MCF 10A (cell line): ENCODE data around the gene KIF1A. TPM values are rescaled to one million over a fixed set of nuclear protein-coding genes. Genes with fewer than 3 reads are reported as not detected.

Experiments used
- BruUV-seq: library from RNA; stranded (reverse); fragments of 400-500 nt; replicated peaks from 2 replicates; lab custom pipeline; 2021; lab: Mats Ljungman, UMichigan
- CTCF ChIA-PET: fragments of 300-600 bp; sonication (Branson Sonifier 250); formaldehyde crosslinking; extraction: SDS; loops from one replicate; lab custom pipeline; 2021; ENCODE audit warnings: antibody characterized with exemption, inconsistent platforms; lab: Yijun Ruan, JAX
- POLR2A ChIA-PET: fragments of 300-600, 350-650 bp; sonication (Branson Sonifier 250); formaldehyde crosslinking; extraction: SDS; loops from one replicate; lab custom pipeline; 2020; ENCODE audit warnings: antibody characterized with exemption, inconsistent platforms; lab: Yijun Ruan, JAX
- DNase-seq: peaks from one replicate; pipeline ENCODE4 v3.0.0-alpha.2; 2018; ENCODE audit not compliant: unreplicated experiment
- H3K27ac Mint-ChIP-seq: one replicate; pipeline ENCODE4 v1.8.0; 2022; ENCODE audit warnings: mild to moderate bottlenecking, low read depth, mixed read lengths; ENCODE audit not compliant: unreplicated experiment
- H3K27me3 Mint-ChIP-seq: one replicate; pipeline ENCODE4 v1.8.0; 2022; ENCODE audit warnings: mixed read lengths; ENCODE audit not compliant: insufficient read depth, unreplicated experiment
- H3K36me3 Mint-ChIP-seq: one replicate; pipeline ENCODE4 v1.8.0; 2022; ENCODE audit warnings: mild to moderate bottlenecking, moderate library complexity, mixed read lengths; ENCODE audit not compliant: insufficient read depth, unreplicated experiment
- H3K4me1 Mint-ChIP-seq: one replicate; pipeline ENCODE4 v1.8.0; 2022; ENCODE audit warnings: mixed read lengths; ENCODE audit not compliant: insufficient read depth, unreplicated experiment
- H3K4me3 Mint-ChIP-seq: one replicate; pipeline ENCODE4 v1.8.0; 2022; ENCODE audit warnings: mild to moderate bottlenecking, moderate library complexity, mixed read lengths; ENCODE audit not compliant: unreplicated experiment
- H3K9me3 Mint-ChIP-seq: one replicate; pipeline ENCODE4 v1.8.0; 2022; ENCODE audit warnings: mixed read lengths; ENCODE audit not compliant: unreplicated experiment
- CTCF ChIP-seq: fragments of 200-600 bp; IDR thresholded peaks from one replicate; pipeline ENCODE4 v1.8.0; 2022; ENCODE audit warnings: antibody characterized with exemption, mild to moderate bottlenecking; ENCODE audit not compliant: unreplicated experiment
- intact Hi-C: fragments of 100-400 bp; cut with micrococcal nuclease; formaldehyde crosslinking; loops from 2 replicates; pipeline ENCODE4 v1.14.1; 2022
- total RNA-seq: library from RNA; stranded (reverse); gene quantifications from 2 replicates; pipeline ENCODE4 v1.2.3, GENCODE V29; 2022

Gene KIF1A
- total RNA-seq, 1 experiment from 2014 or later, result not detected

- H3K36me3 Mint-ChIP-seq, result no peaks in the 10 kb centered on the region
- CTCF ChIA-PET, result interaction anchor here (0.6 kb wide), 1 partner anchor 7 kb away, joined by 3 read pairs; no protein-coding TSS in a partner anchor
- TF ChIP-seq CTCF, result no peak
- peaks cover 39% of the 10 kb centered on the region for H3K27me3 Mint-ChIP-seq
- intact Hi-C loops, result no loop called here
- no peaks in the 10 kb centered on the region for H3K4me1 Mint-ChIP-seq
- H3K9me3 Mint-ChIP-seq, result no peaks in the 10 kb centered on the region
- no peak overlapping the region for H3K27ac Mint-ChIP-seq
- BruUV-seq, result no TSS peak
- POLR2A ChIA-PET, result no interaction called here
- no peak for DNase-seq
- no peak overlapping the region for H3K4me3 Mint-ChIP-seq
Measured at GRCh38 chr2:240727913-240728312, 92.1 kb downstream of the KIF1A start.

- Mint-ChIP-seq H3K36me3 (no peaks in the 10 kb centered on the region), H3K27ac (no peak overlapping the region), H3K4me3 (no peak overlapping the region), H3K4me1 (no peaks in the 10 kb centered on the region), H3K27me3 (peaks cover 35% of the 10 kb centered on the region), H3K9me3 (no peaks in the 10 kb centered on the region)
- ChIA-PET POLR2A (no interaction called here), CTCF (no interaction called here)
- intact Hi-C loops, result no loop called here
- no TSS peak for BruUV-seq
- no peak for DNase-seq
- no peak for TF ChIP-seq CTCF
Measured at GRCh38 chr2:240727439-240727838, 92.6 kb downstream of the KIF1A start.

GRCh38 chr2:240726876-240727275 is 93.1 kb downstream of the KIF1A start:
- POLR2A ChIA-PET, result no interaction called here
- CTCF ChIA-PET, result no interaction called here
- BruUV-seq, result no TSS peak
- H3K27me3 Mint-ChIP-seq, result peaks cover 35% of the 10 kb centered on the region
- no peak for DNase-seq
- no peaks in the 10 kb centered on the region for H3K9me3 Mint-ChIP-seq
- intact Hi-C loops, result no loop called here
- TF ChIP-seq CTCF, result no peak
- no peak overlapping the region for H3K27ac Mint-ChIP-seq
- H3K4me3 Mint-ChIP-seq, result no peak overlapping the region
- no peaks in the 10 kb centered on the region for H3K4me1 Mint-ChIP-seq
- no peaks in the 10 kb centered on the region for H3K36me3 Mint-ChIP-seq

- POLR2A ChIA-PET, result no interaction called here
- Mint-ChIP-seq H3K4me3 (no peak overlapping the region), H3K9me3 (no peaks in the 10 kb centered on the region), H3K27ac (no peak overlapping the region), H3K4me1 (no peaks in the 10 kb centered on the region), H3K36me3 (no peaks in the 10 kb centered on the region), H3K27me3 (peaks cover 35% of the 10 kb centered on the region)
- intact Hi-C loops, result no loop called here
- no peak for TF ChIP-seq CTCF
- no peak for DNase-seq
- no TSS peak for BruUV-seq
- CTCF ChIA-PET, result no interaction called here
Measured at GRCh38 chr2:240725671-240726070, 94.3 kb downstream of the KIF1A start.
